GM12801 (cell line): Measurements from ENCODE around the gene AEBP1.

Experiments
- CTCF ChIP-seq: IDR thresholded peaks from one replicate; pipeline ENCODE4 v1.5.1; 2011; ENCODE audit warnings: control low read depth; ENCODE audit not compliant: insufficient read length; ENCODE audit errors: extremely low read depth

AEBP1 gene

DNA sequence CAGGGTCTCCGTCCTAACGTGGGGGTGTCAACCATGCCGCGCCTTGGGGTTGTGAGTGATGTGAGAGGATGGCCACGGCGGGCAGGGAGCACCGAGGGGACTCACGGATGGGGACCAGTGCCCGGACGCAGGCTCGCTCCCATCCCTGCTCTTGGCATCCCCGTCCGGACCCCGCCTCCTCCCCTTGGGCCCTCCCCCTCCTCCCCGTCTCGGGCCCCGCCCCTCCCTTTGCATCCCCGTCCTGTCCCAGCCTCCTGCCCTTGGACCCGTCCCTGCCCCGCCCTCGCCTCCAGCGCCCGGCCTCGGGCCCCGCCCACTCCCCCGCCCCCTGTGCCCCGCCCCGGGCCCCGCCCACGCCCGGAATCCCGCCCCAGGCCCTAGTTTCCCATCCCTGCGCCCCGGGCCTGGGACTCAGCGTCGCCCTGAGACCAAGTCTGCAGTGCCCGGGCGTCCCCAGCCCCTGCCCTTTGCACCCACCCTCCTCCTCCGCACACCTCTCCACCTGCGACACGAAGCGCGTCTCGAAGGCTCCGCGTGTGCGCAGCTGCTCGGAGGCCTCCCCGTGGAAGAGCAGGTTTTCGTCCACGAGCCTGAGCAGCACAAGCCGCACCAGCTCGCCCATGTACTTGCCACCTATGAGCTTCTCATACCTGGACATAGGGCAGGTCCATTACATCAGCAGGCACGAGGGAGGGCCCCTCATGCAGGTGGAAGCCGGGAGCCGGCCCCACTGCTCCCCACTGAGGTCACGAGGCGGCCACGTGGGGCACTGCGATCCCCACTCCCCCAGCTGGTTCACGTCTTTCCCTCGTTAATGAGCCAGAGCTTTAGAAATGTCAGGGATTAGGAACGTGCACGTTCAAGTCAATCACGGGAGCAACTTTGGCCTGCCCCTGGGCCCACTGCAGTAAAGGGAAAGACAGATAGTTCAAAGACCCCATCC, 42.1 kb downstream of the AEBP1 start:
- TF ChIP-seq CTCF: no peak

DNA sequence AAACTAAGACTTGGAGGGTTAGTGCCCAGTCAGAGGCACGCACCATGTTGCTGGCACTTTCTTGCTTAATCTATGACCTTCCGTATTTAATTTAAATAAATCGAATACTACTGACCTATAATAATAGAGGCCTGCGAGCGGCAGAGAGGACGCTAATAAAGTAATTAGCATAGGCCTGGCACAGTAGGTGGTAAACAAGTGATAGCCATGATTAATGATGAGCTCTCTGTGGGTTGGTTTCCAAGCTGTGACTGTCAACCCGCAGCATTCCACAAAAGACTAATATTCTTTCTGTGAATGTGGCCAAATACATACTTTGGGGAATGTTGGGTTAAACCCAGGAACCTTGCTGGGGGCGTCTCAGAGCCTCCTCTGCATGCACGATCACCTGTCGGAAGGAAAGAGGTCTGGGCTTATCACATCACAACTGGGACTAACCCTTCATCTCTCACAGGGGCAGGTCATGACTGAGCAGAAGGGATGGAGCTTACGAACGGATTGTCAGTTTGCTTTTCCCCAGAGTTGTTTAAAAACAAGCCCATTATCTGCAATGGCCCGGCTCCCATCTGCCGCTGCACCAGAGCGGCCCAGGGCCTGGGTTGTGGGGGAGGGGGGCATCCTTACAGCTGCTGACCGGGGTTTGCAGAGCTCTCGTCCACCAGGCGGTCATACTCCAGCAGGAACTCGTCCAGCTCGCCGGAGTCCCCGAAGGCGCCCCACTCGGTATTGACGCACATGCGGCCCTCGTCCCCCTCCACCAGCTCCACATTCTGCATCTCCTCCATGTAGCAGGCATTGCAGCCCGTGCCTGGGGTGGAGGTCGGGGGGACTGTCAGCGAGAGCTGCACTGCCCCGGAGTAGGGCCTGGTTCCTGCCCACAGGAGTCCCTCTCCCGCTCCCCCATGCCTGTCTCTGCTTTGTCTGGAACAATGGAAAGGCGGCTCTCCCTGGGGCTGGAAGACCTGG, 43.2 kb downstream of the AEBP1 start:
- TF ChIP-seq CTCF: no peak

GRCh38 chr7:44148166-44148565, 44.0 kb downstream of the AEBP1 start:
- TF ChIP-seq CTCF: no peak

DNA sequence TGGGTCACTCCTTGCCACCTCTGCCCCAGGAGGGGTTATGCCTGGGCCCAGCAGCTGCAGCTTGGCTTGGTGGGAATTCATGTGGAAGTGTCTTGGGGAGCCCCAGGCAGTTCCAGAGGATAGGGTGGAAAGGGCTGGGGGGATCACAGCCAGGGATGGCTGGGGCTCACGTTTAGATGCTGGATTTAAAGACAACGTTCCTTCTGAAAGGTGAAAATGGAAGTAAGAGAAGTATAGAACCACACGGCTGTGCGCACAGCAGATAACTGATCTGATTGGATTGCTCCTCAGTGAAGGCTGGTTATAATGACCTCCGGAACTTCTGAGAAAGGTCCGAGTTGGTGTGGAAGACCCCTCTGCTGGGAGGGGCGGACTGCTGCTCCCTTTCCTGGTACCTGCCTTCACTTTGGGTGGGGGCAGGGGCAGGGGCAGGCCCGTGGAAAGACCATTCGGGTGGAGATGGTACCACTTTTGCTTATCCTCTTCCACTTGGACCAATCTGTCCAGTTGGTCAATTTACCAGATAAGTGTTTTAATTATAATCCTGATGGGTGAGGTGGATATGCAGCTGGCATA, 44.9 kb downstream of the AEBP1 start:
- TF ChIP-seq CTCF: no peak

- TF ChIP-seq CTCF: no peak
These were observed 45.7 kb downstream of the AEBP1 start for GRCh38 chr7:44149571-44150465.

GRCh38 chr7:44150466-44150832, 46.3 kb downstream of the AEBP1 start:
- no peak for TF ChIP-seq CTCF
